H1 (cell line): ENCODE data around the gene SLC25A12. TPM values are rescaled to one million over a fixed set of nuclear protein-coding genes. Genes with fewer than 3 reads are reported as not detected.

Source experiments
- CTCF ChIA-PET: fragments of 300-600 bp; sonication (Branson Sonifier 250); formaldehyde crosslinking; loops from one replicate; lab custom pipeline; 2021; ENCODE audit not compliant: partially characterized antibody; lab: Charles Lee
- POLR2A ChIA-PET: fragments of 300-600 bp; sonication (Branson Sonifier 250); formaldehyde crosslinking; loops from one replicate; lab custom pipeline; 2021; ENCODE audit warnings: inconsistent platforms; ENCODE audit not compliant: partially characterized antibody; lab: Charles Lee
- DNase-seq, 2 experiments: peaks; one replicate each; pipeline versions ENCODE4 v3.0.0 to v3.0.0-alpha.2; 2010 to 2022; ENCODE audit warnings: low spot score in 2 of 2, low read depth in 1 of 2, mixed read lengths in 1 of 2
- FAIRE-seq: peaks from 2 replicates; lab custom pipeline; 2011; peaks lifted over from hg19 to GRCh38; lab: Jason Lieb, UNC
- H2AFZ ChIP-seq: 2 replicates; pipeline ENCODE4 v1.8.1; 2012; ENCODE audit warnings: low read length, inconsistent platforms
- H2AK5ac ChIP-seq: 2 replicates; pipeline ENCODE4 v1.6.1; 2013; ENCODE audit warnings: low read depth, low read length
- H2BK120ac ChIP-seq: replicated peaks from 2 replicates; pipeline ENCODE3; 2013; ENCODE audit warnings: low read depth, low read length, inconsistent platforms
- H2BK12ac ChIP-seq: 2 replicates; pipeline ENCODE4 v1.6.1; 2013; ENCODE audit warnings: low read depth, low read length
- H2BK15ac ChIP-seq: 2 replicates; pipeline ENCODE4 v1.6.1; 2013; ENCODE audit warnings: low read length
- H2BK20ac ChIP-seq: 2 replicates; pipeline ENCODE4 v1.6.1; 2013; ENCODE audit warnings: low read length
- H2BK5ac ChIP-seq: 2 replicates; pipeline ENCODE4 v1.6.1; 2013; ENCODE audit warnings: low read depth, low read length
- H3K14ac ChIP-seq: 2 replicates; pipeline ENCODE4 v1.6.1; 2013; ENCODE audit warnings: inconsistent platforms; ENCODE audit not compliant: insufficient read length
- H3K18ac ChIP-seq: 2 replicates; pipeline ENCODE4 v1.6.1; 2013; ENCODE audit warnings: low read length; ENCODE audit errors: extremely low read depth
- H3K23ac ChIP-seq: 2 replicates; pipeline ENCODE4 v1.6.1; 2013; ENCODE audit warnings: inconsistent platforms; ENCODE audit not compliant: insufficient read length
- H3K23me2 ChIP-seq: 2 replicates; pipeline ENCODE4 v1.6.1; 2013; ENCODE audit warnings: low read depth, low read length
- H3K27ac ChIP-seq: 2 replicates; pipeline ENCODE4 v1.6.1; 2011; ENCODE audit warnings: low read depth, low read length, inconsistent platforms
- H3K27me3 ChIP-seq, 4 experiments: replicated peaks in 1 of 4; 1 replicate in 1 of 4; 2 replicates in 3 of 4; pipeline versions ENCODE4 v1.6.1 to v1.8.1; 2011 to 2013; ENCODE audit warnings: low read length in 3 of 4, mild to moderate bottlenecking in 3 of 4, inconsistent platforms in 2 of 4, mixed read lengths in 2 of 4, moderate library complexity in 1 of 4; ENCODE audit not compliant: control insufficient read depth in 3 of 4, insufficient read depth in 3 of 4; ENCODE audit errors: extremely low read depth in 1 of 4
- H3K36me3 ChIP-seq, 4 experiments: 2 replicates each; pipeline versions ENCODE4 v1.6.1 to v1.8.1; 2011 to 2013; ENCODE audit warnings: mild to moderate bottlenecking in 4 of 4, low read length in 3 of 4, moderate library complexity in 2 of 4, control low read depth in 1 of 4, inconsistent platforms in 1 of 4; ENCODE audit not compliant: insufficient read depth in 4 of 4, control insufficient read depth in 2 of 4
- H3K4ac ChIP-seq: replicated peaks from 2 replicates; pipeline ENCODE3; 2013; ENCODE audit warnings: low read length, low read depth, mixed read lengths, inconsistent platforms; ENCODE audit not compliant: insufficient read length
- H3K4me1 ChIP-seq, 4 experiments: replicated peaks in 1 of 4; 1 replicate in 1 of 4; 2 replicates in 3 of 4; pipeline versions ENCODE4 v1.6.1 to v1.8.1; 2011 to 2013; ENCODE audit warnings: low read length in 3 of 4, inconsistent platforms in 2 of 4, mixed read lengths in 1 of 4; ENCODE audit not compliant: insufficient read depth in 4 of 4, control insufficient read depth in 3 of 4
- H3K4me2 ChIP-seq, 2 experiments: 2 replicates each; pipeline versions ENCODE4 v1.6.1 to v1.8.1; 2011 to 2013; ENCODE audit warnings: low read depth in 2 of 2, low read length in 2 of 2, control low read depth in 1 of 2, inconsistent platforms in 1 of 2, mild to moderate bottlenecking in 1 of 2; ENCODE audit not compliant: insufficient read depth in 1 of 2
- H3K4me3 ChIP-seq, 4 experiments: fragments of 200-600, 300-600 bp in 1 of 4; sonication (generic), shearing (Covaris generic), sonication (Bioruptor Twin) in 1 of 4; 2 replicates each; pipeline versions ENCODE4 v1.5.1 to v1.8.1; 2011 to 2016; ENCODE audit warnings: low read length in 4 of 4, low read depth in 3 of 4, control low read depth in 2 of 4, inconsistent platforms in 2 of 4, mild to moderate bottlenecking in 2 of 4, mixed read lengths in 1 of 4, moderate library complexity in 1 of 4; ENCODE audit not compliant: insufficient read depth in 2 of 4; ENCODE audit errors: extremely low read depth in 1 of 4
- H3K56ac ChIP-seq: replicated peaks from 2 replicates; pipeline ENCODE3; 2013; ENCODE audit warnings: low read depth, mild to moderate bottlenecking, mixed read lengths, low read length, inconsistent platforms; ENCODE audit not compliant: insufficient read length
- H3K79me1 ChIP-seq: 2 replicates; pipeline ENCODE4 v1.6.1; 2013; ENCODE audit warnings: low read depth, low read length, control low read depth
- H3K79me2 ChIP-seq, 2 experiments: 2 replicates each; pipeline versions ENCODE4 v1.6.1 to v1.8.1; 2012 to 2013; ENCODE audit warnings: low read length in 2 of 2, mild to moderate bottlenecking in 2 of 2, inconsistent platforms in 1 of 2; ENCODE audit not compliant: insufficient read depth in 2 of 2, control insufficient read depth in 1 of 2
- H3K9ac ChIP-seq, 4 experiments: replicated peaks in 1 of 4; 1 replicate in 1 of 4; 2 replicates in 3 of 4; pipeline versions ENCODE4 v1.6.1 to v1.8.1; 2011 to 2013; ENCODE audit warnings: low read depth in 3 of 4, low read length in 3 of 4, control low read depth in 2 of 4, mild to moderate bottlenecking in 2 of 4, moderate library complexity in 2 of 4, inconsistent platforms in 1 of 4; ENCODE audit errors: extremely low read depth in 1 of 4
- H3K9me3 ChIP-seq, 2 experiments: 2 replicates each; pipeline versions ENCODE4 v1.6.1 to v1.8.1; 2012 to 2013; ENCODE audit warnings: mild to moderate bottlenecking in 2 of 2, moderate library complexity in 2 of 2, control low read depth in 1 of 2, inconsistent platforms in 1 of 2, low read depth in 1 of 2, low read length in 1 of 2, mixed read lengths in 1 of 2; ENCODE audit not compliant: insufficient read depth in 2 of 2
- H4K20me1 ChIP-seq, 2 experiments: replicated peaks in 1 of 2; 2 replicates each; pipeline versions ENCODE3 to v1.8.1; 2011 to 2013; ENCODE audit warnings: inconsistent platforms in 2 of 2, low read length in 2 of 2, mild to moderate bottlenecking in 1 of 2; ENCODE audit not compliant: insufficient read depth in 2 of 2, control insufficient read depth in 1 of 2
- H4K5ac ChIP-seq: 2 replicates; pipeline ENCODE4 v1.6.1; 2013; ENCODE audit warnings: low read length, low read depth, mixed read lengths, inconsistent platforms; ENCODE audit not compliant: insufficient read length
- H4K8ac ChIP-seq: 2 replicates; pipeline ENCODE4 v1.8.0; 2013; ENCODE audit warnings: mild to moderate bottlenecking, moderate library complexity, low read length, inconsistent platforms; ENCODE audit not compliant: insufficient read depth; ENCODE audit errors: extremely low read depth
- H4K91ac ChIP-seq: replicated peaks from 2 replicates; pipeline ENCODE3; 2013; ENCODE audit warnings: low read length, mixed read lengths, inconsistent platforms; ENCODE audit not compliant: insufficient read length
- CTCF ChIP-seq, 3 experiments: IDR thresholded peaks; 1 replicate in 2 of 3; 2 replicates in 1 of 3; pipeline versions ENCODE4 v1.5.1 to v1.6.1; 2011; ENCODE audit warnings: low read length in 3 of 3, mild to moderate bottlenecking in 3 of 3, inconsistent platforms in 2 of 3, low read depth in 1 of 3, moderate library complexity in 1 of 3; ENCODE audit not compliant: insufficient read depth in 1 of 3; ENCODE audit errors: control extremely low read depth in 1 of 3
- E2F6 ChIP-seq: IDR thresholded peaks from 2 replicates; pipeline ENCODE4 v1.6.1; 2012; ENCODE audit warnings: inconsistent platforms
- FOSL1 ChIP-seq: IDR thresholded peaks from 2 replicates; pipeline ENCODE4 v1.6.1; 2011; ENCODE audit warnings: mild to moderate bottlenecking, low read depth, low read length, moderate library complexity; ENCODE audit not compliant: insufficient read depth
- HDAC6 ChIP-seq: IDR thresholded peaks from one replicate; pipeline ENCODE4 v1.7.1; 2012; ENCODE audit warnings: low read depth, mild to moderate bottlenecking, inconsistent platforms, low read length, moderate library complexity
- JUND ChIP-seq: IDR thresholded peaks from 2 replicates; pipeline ENCODE4 v1.6.1; 2011; ENCODE audit warnings: mild to moderate bottlenecking, improper control_type of control experiment, low read length
- POU5F1 ChIP-seq: IDR thresholded peaks from 2 replicates; pipeline ENCODE4 v1.6.1; 2011; ENCODE audit warnings: low read depth, mild to moderate bottlenecking, low read length, moderate library complexity
- SIX5 ChIP-seq: IDR thresholded peaks from 2 replicates; pipeline ENCODE4 v1.6.1; 2011; ENCODE audit warnings: mild to moderate bottlenecking, low read depth, low read length
- SUZ12 ChIP-seq: fragments of 200-600 bp; sonication (generic); IDR thresholded peaks from 2 replicates; pipeline ENCODE4 v1.6.1; 2012; ENCODE audit warnings: mild to moderate bottlenecking, inconsistent platforms, low read length, moderate library complexity, mixed read lengths
- TAF1 ChIP-seq: IDR thresholded peaks from 2 replicates; pipeline ENCODE4 v1.6.1; 2011; ENCODE audit warnings: mild to moderate bottlenecking, low read depth, low read length
- TBP ChIP-seq: IDR thresholded peaks from 2 replicates; pipeline ENCODE4 v1.6.1; 2011; ENCODE audit warnings: low read depth, low read length, improper control_type of control experiment
- TEAD4 ChIP-seq: IDR thresholded peaks from 2 replicates; pipeline ENCODE4 v1.6.1; 2012; ENCODE audit warnings: low read depth, low read length, inconsistent platforms, mixed read lengths
- WGBS, 2 experiments: shearing (Covaris generic) in 1 of 2; methylation state at CpG; one replicate each; pipeline versions ENCODE4 v1.1.6 to v1.1.7; 2013 to 2015; ENCODE audit warnings: low lambda C conversion rate in 2 of 2, mixed read lengths in 2 of 2, inconsistent platforms in 1 of 2, low coverage in 1 of 2, missing lambda C conversion rate in 1 of 2; ENCODE audit not compliant: insufficient replicate concordance in 2 of 2, insufficient coverage in 1 of 2, insufficient read length in 1 of 2; ENCODE audit errors: extremely low coverage in 1 of 2, missing lambda C conversion rate in 1 of 2; 5-methylcytosine and 5-hydroxymethylcytosine counted together
- polyA plus RNA-seq, 7 experiments: library from polyadenylated mRNA; depleted of rRNA in 3 of 7; stranded (reverse) in 5 of 7; unstranded in 2 of 7; fragments of >200 nt in 5 of 7; fragments of 200-250 nt in 2 of 7; gene quantifications; 1 replicate in 5 of 7; 2 replicates in 1 of 7; 4 replicates in 1 of 7; pipeline versions ENCODE4 v1.2.1 to v1.2.3, GENCODE V29; 2011 to 2013; ENCODE audit warnings: missing spikeins in 2 of 7, mixed read lengths in 2 of 7
- total RNA-seq: library from RNA; stranded (reverse); fragmentation: NEBNext Ultra II Directional; extraction: Animal tissue kit (Norgen Biotek cat#: 25700); gene quantifications from 2 replicates; pipeline ENCODE4 v1.2.1, GENCODE V29; 2021

Gene SLC25A12
- total and polyA plus RNA-seq, 2 of the 8 experiments (the other 6 are each of a cell fraction or from before 2014, with no cell fraction given) = 7.7 to 10.2 TPM

DNA sequence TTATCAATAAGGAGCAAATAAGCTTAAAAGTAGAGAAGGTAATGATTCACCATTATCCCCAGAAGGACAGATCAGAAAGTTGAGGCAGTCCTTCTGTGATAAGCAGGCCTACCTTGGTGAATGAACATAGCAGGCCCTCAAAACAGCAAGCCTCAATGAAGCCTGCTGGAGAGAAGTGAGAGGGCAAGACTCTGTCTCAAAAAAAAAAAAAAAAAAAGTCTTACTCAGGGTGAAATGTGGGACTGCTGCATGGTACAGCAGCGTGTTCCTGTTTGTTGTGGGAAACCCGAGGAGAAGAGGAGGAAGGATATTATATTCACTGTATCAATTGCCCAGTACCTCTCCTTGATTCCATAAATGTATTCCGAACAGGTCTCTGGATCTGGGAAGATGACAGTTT is 19.5 kb upstream of the SLC25A12 start:
- Histone ChIP-seq H4K91ac (no peak overlapping the region), H2BK15ac (no peak overlapping the region), H2BK20ac (no peak overlapping the region), H3K9me3 (no peaks in the 10 kb centered on the region), H3K4me2 (no peak overlapping the region), H4K8ac (no peak overlapping the region), H3K14ac (no peak overlapping the region), H2BK5ac (no peak overlapping the region), H2BK120ac (no peak overlapping the region), H3K9ac (no peak overlapping the region), H3K23ac (no peak overlapping the region), H3K27me3 (no peaks in the 10 kb centered on the region), H4K5ac (no peak overlapping the region), H4K20me1 (no peaks in the 10 kb centered on the region), H2BK12ac (no peak overlapping the region), H3K36me3 (no peaks in the 10 kb centered on the region), H3K4me3 (no peak overlapping the region), H3K23me2 (no peaks in the 10 kb centered on the region), H3K79me1 (no peaks in the 10 kb centered on the region), H2AFZ (no peak overlapping the region), H3K18ac (no peak overlapping the region), H3K56ac (no peak overlapping the region), H3K79me2 (no peaks in the 10 kb centered on the region), H3K4ac (no peak overlapping the region), H3K27ac (no peak overlapping the region), H2AK5ac (no peak overlapping the region), H3K4me1 (no peaks in the 10 kb centered on the region)
- CTCF ChIA-PET = interaction anchor here (0.8 to 1.9 kb wide), 4 partner anchors 10 to 190 kb away, joined by 3 to 4 read pairs (median 3); no protein-coding TSS in a partner anchor
- POLR2A ChIA-PET = interaction anchor here (0.6 to 2.2 kb wide), 2 partner anchors 9 to 22 kb away, joined by 3 to 8 read pairs; partner anchors contain the start of gene HAT1
- FAIRE-seq (no peak), DNase-seq (no peak)
- 89% methylated on average over 3 of the region's 3 CpGs; no CpG with 5 or more reads in 1 of the 2 experiments for WGBS, 2 experiments
- TF ChIP-seq TBP = no peak
- TF ChIP-seq SUZ12 = no peak
- TF ChIP-seq POU5F1 = no peak
- no peak for TF ChIP-seq TAF1
- TF ChIP-seq FOSL1 = no peak
- TF ChIP-seq HDAC6 = no peak
- TF ChIP-seq SIX5 = no peak
- TF ChIP-seq JUND = no peak
- no peak for TF ChIP-seq TEAD4
- no peak for TF ChIP-seq CTCF (IDR thresholded peaks at IDR 0.05; ENCODE audit: control extremely low read depth in 1 of 3, insufficient read depth in 1 of 3, low read depth in 1 of 3, low read length in 3 of 3)
- TF ChIP-seq E2F6 = no peak
